ENCODE results near the gene DAB1. TPM values are rescaled to one million over a fixed set of nuclear protein-coding genes. Genes with fewer than 3 reads are reported as not detected.

Gene DAB1
- total RNA-seq, 1 experiment from 2014 or later = not detected

- Histone ChIP-seq H3K4me2 (ENCODE audit: low read length) (no peak overlapping the region), H3K4me3 (replicated peaks in 1 of 2; ENCODE audit: low read depth in 1 of 2, low read length in 2 of 2) (no peak overlapping the region), H3K9me3 (ENCODE audit: control insufficient read depth in 1 of 2, insufficient read depth in 1 of 2, low read depth in 1 of 2, low read length in 2 of 2) (no peaks in the 10 kb centered on the region), H3K79me2 (ENCODE audit: insufficient read depth, low read length) (no peaks in the 10 kb centered on the region), H3K4me1 (ENCODE audit: control insufficient read depth in 1 of 2, insufficient read depth in 2 of 2, low read length in 2 of 2) (no peaks in the 10 kb centered on the region), H3K27me3 (ENCODE audit: insufficient read depth, low read length) (no peaks in the 10 kb centered on the region), H3K9ac (ENCODE audit: low read length) (no peak overlapping the region), H3K36me3 (ENCODE audit: control insufficient read depth in 1 of 2, insufficient read depth in 2 of 2, low read length in 2 of 2) (no peaks in the 10 kb centered on the region), H4K20me1 (ENCODE audit: insufficient read depth) (no peaks in the 10 kb centered on the region), H2AFZ (ENCODE audit: low read depth, low read length, poor library complexity, severe bottlenecking) (no peak overlapping the region), H3K9me2 (ENCODE audit: insufficient read depth) (no peaks in the 10 kb centered on the region), H3K27ac (ENCODE audit: low read depth, low read length) (no peak overlapping the region)
- ChIA-PET RAD21 (ENCODE audit: low non-redundant PET in 1 of 2, low total read pairs in 2 of 2, uncharacterized antibody in 2 of 2, unreplicated experiment in 2 of 2) (no interaction called here), POLR2A (no interaction called here), CTCF (no interaction called here)
- no peak for ATAC-seq
- BruUV-seq (replicated peaks) = no TSS peak
- no peak for DNase-seq (ENCODE audit: low read depth, low spot score)
- intact Hi-C loops (cut with micrococcal nuclease) = no loop called here
- TF ChIP-seq ATF3 (IDR thresholded peaks at IDR 0.05) = no peak
- TF ChIP-seq EZH2 (IDR thresholded peaks at IDR 0.05) = no peak
- no peak for TF ChIP-seq SRF (IDR thresholded peaks at IDR 0.05; ENCODE audit: low read depth)
Measured at GRCh38 chr1:57190898-57191297, 233.0 kb downstream of the DAB1 start.

- no peaks in the 10 kb centered on the region for H3K36me3 ChIP-seq (ENCODE audit: control insufficient read depth in 1 of 2, insufficient read depth in 2 of 2, low read length in 2 of 2)
- no peaks in the 10 kb centered on the region for H3K4me1 ChIP-seq (ENCODE audit: control insufficient read depth in 1 of 2, insufficient read depth in 2 of 2, low read length in 2 of 2)
- RAD21 ChIA-PET (ENCODE audit: low non-redundant PET in 1 of 2, low total read pairs in 2 of 2, uncharacterized antibody in 2 of 2, unreplicated experiment in 2 of 2) = no interaction called here
- no TSS peak for BruUV-seq (replicated peaks)
- no peak overlapping the region for H3K9ac ChIP-seq (ENCODE audit: low read length)
- no peak overlapping the region for H3K4me3 ChIP-seq (replicated peaks in 1 of 2; ENCODE audit: low read depth in 1 of 2, low read length in 2 of 2)
- 0 out of 2 replicates have a peak, but pooled peaks cover 4% of the 10 kb centered on the region for H3K27me3 ChIP-seq (ENCODE audit: insufficient read depth, low read length)
- no peak overlapping the region for H3K4me2 ChIP-seq (ENCODE audit: low read length)
- CTCF ChIA-PET = no interaction called here
- H4K20me1 ChIP-seq (ENCODE audit: insufficient read depth) = no peaks in the 10 kb centered on the region
- POLR2A ChIA-PET = no interaction called here
- intact Hi-C loops (cut with micrococcal nuclease) = no loop called here
- H3K9me3 ChIP-seq (ENCODE audit: control insufficient read depth in 1 of 2, insufficient read depth in 1 of 2, low read depth in 1 of 2, low read length in 2 of 2) = no peaks in the 10 kb centered on the region
- H2AFZ ChIP-seq (ENCODE audit: low read depth, low read length, poor library complexity, severe bottlenecking) = no peak overlapping the region
- H3K9me2 ChIP-seq (ENCODE audit: insufficient read depth) = no peaks in the 10 kb centered on the region
- DNase-seq (ENCODE audit: low read depth, low spot score) = no peak
- no peaks in the 10 kb centered on the region for H3K79me2 ChIP-seq (ENCODE audit: insufficient read depth, low read length)
- H3K27ac ChIP-seq (ENCODE audit: low read depth, low read length) = no peak overlapping the region
- ATAC-seq = no peak
- TF ChIP-seq EZH2phosphoT487 (IDR thresholded peaks at IDR 0.05; ENCODE audit: borderline replicate concordance) = no peak
- no peak for TF ChIP-seq POLR2A (IDR thresholded peaks at IDR 0.05; ENCODE audit: borderline replicate concordance, extremely low read depth, insufficient read depth, insufficient read length)
- no peak for TF ChIP-seq CTCF (IDR thresholded peaks at IDR 0.05 in 2 of 3, conservative IDR thresholded peaks at IDR 0.05 in 1 of 3; ENCODE audit: borderline replicate concordance in 1 of 3, insufficient read depth in 1 of 3, low read depth in 2 of 3, low read length in 2 of 3)
- TF ChIP-seq SRF (IDR thresholded peaks at IDR 0.05; ENCODE audit: low read depth) = no peak
- TF ChIP-seq SIN3A (IDR thresholded peaks at IDR 0.05; ENCODE audit: low read depth) = no peak
- no peak for TF ChIP-seq POLR2AphosphoS5 (IDR thresholded peaks at IDR 0.05; ENCODE audit: low read depth, low read length)
- no peak for TF ChIP-seq ZNF274 (IDR thresholded peaks at IDR 0.05; ENCODE audit: low read depth, low read length)
- no peak for TF ChIP-seq RAD21 (IDR thresholded peaks at IDR 0.05; ENCODE audit: low read depth)
- no peak for TF ChIP-seq JUND (IDR thresholded peaks at IDR 0.05)
- no peak for TF ChIP-seq TCF7L2 (IDR thresholded peaks at IDR 0.05; ENCODE audit: borderline replicate concordance, extremely low read depth, insufficient read depth, insufficient read length)
- TF ChIP-seq SP1 (IDR thresholded peaks at IDR 0.05; ENCODE audit: low read depth) = no peak
- TF ChIP-seq ZFX (IDR thresholded peaks at IDR 0.05) = no peak
- TF ChIP-seq ZBTB33 (IDR thresholded peaks at IDR 0.05; ENCODE audit: extremely low read depth, insufficient replicate concordance, low read length) = no peak
Measured at GRCh38 chr1:57188168-57188567, 235.7 kb downstream of the DAB1 start.

All from HCT116 (cell line).